SK-N-SH (cell line): ENCODE measurements around the gene ZNF101. TPM values are rescaled to one million over a fixed set of nuclear protein-coding genes. Genes with fewer than 3 reads are reported as not detected.

Experiments used
- CTCF ChIA-PET: fragments of 300-600, 350-600 bp; formaldehyde crosslinking; extraction: SDS; loops from one replicate; lab custom pipeline; 2021; lab: Yijun Ruan, JAX
- POLR2A ChIA-PET: fragments of 350-600 bp; sonication (Branson Sonifier 250); formaldehyde crosslinking; extraction: SDS; loops from one replicate; lab custom pipeline; 2020; ENCODE audit warnings: antibody characterized with exemption, inconsistent platforms; lab: Yijun Ruan, JAX
- DNase-seq: peaks from one replicate; pipeline ENCODE4 v3.0.0; 2012
- H2AFZ ChIP-seq: fragments of 200-600 bp; sonication (generic); 2 replicates; pipeline ENCODE4 v1.8.1; 2016; ENCODE audit warnings: antibody characterized with exemption, mild to moderate bottlenecking, low read depth
- H3F3A ChIP-seq: fragments of 200-600 bp; sonication (generic); replicated peaks from 2 replicates; pipeline ENCODE3; 2016; ENCODE audit warnings: antibody characterized with exemption, mild to moderate bottlenecking; ENCODE audit not compliant: insufficient read depth
- H3K27ac ChIP-seq, 2 experiments: fragments of 200-500 bp in 1 of 2; fragments of 200-600 bp in 1 of 2; sonication (Bioruptor generic) in 1 of 2; sonication (generic), shearing (Covaris generic) in 1 of 2; 2 replicates each; pipeline versions ENCODE4 v1.5.1 to v1.6.1; 2014 to 2016; ENCODE audit warnings: low read depth in 2 of 2, inconsistent platforms in 1 of 2, low read length in 1 of 2, mild to moderate bottlenecking in 1 of 2, mixed read lengths in 1 of 2
- H3K27me3 ChIP-seq: fragments of 200-600 bp; sonication (generic), shearing (Covaris generic); 2 replicates; pipeline ENCODE4 v1.6.1; 2016; ENCODE audit warnings: mixed run types; ENCODE audit not compliant: insufficient read depth
- H3K36me3 ChIP-seq, 2 experiments: fragments of 200-500 bp in 1 of 2; fragments of 200-600 bp in 1 of 2; sonication (Bioruptor generic) in 1 of 2; sonication (generic) in 1 of 2; replicated peaks in 1 of 2; 2 replicates each; pipeline versions ENCODE3 to v1.5.1; 2014 to 2016; ENCODE audit warnings: low read length in 1 of 2, mild to moderate bottlenecking in 1 of 2; ENCODE audit not compliant: insufficient read depth in 2 of 2, control insufficient read depth in 1 of 2
- H3K4me1 ChIP-seq, 2 experiments: fragments of 200-500 bp in 1 of 2; fragments of 200-600 bp in 1 of 2; sonication (Bioruptor generic) in 1 of 2; sonication (generic), shearing (Covaris generic) in 1 of 2; 2 replicates each; pipeline versions ENCODE4 v1.5.1 to v1.6.1; 2014 to 2016; ENCODE audit warnings: low read depth in 1 of 2, low read length in 1 of 2, mixed run types in 1 of 2; ENCODE audit not compliant: insufficient read depth in 2 of 2, control insufficient read depth in 1 of 2
- H3K4me2 ChIP-seq: fragments of 200-600 bp; sonication (generic), shearing (Covaris generic); 2 replicates; pipeline ENCODE4 v1.6.1; 2017; ENCODE audit warnings: mixed run types
- H3K4me3 ChIP-seq, 2 experiments: fragments of 200-500 bp in 1 of 2; fragments of 200-600 bp in 1 of 2; sonication (Bioruptor generic) in 1 of 2; sonication (generic), shearing (Covaris generic) in 1 of 2; 2 replicates each; pipeline versions ENCODE4 v1.5.1 to v1.8.1; 2014 to 2016; ENCODE audit warnings: low read depth in 2 of 2, inconsistent platforms in 1 of 2, low read length in 1 of 2, mild to moderate bottlenecking in 1 of 2, mixed read lengths in 1 of 2, moderate library complexity in 1 of 2
- H3K79me2 ChIP-seq: fragments of 200-600 bp; sonication (generic); 2 replicates; pipeline ENCODE4 v1.8.1; 2017; ENCODE audit warnings: mild to moderate bottlenecking; ENCODE audit not compliant: insufficient read depth
- H3K9ac ChIP-seq: fragments of 200-600 bp; sonication (generic); 2 replicates; pipeline ENCODE4 v1.6.1; 2017; ENCODE audit warnings: mixed run types
- H3K9me2 ChIP-seq: fragments of 200-600 bp; sonication (generic); 2 replicates; pipeline ENCODE4 v1.6.1; 2017; ENCODE audit warnings: mixed run types
- H3K9me3 ChIP-seq: fragments of 200-600 bp; sonication (generic); 2 replicates; pipeline ENCODE4 v1.6.1; 2017; ENCODE audit warnings: mixed run types, mild to moderate bottlenecking, moderate library complexity
- H4K20me1 ChIP-seq: fragments of 200-600 bp; sonication (generic); 2 replicates; pipeline ENCODE4 v1.6.1; 2017; ENCODE audit warnings: mild to moderate bottlenecking, mixed run types; ENCODE audit not compliant: insufficient read depth
- CHD2 ChIP-seq: fragments of 150-350 bp; IDR thresholded peaks from 2 replicates; pipeline ENCODE4 v1.6.1; 2018; ENCODE audit warnings: low read length; ENCODE audit not compliant: partially characterized antibody
- CTCF ChIP-seq: fragments of 200-600 bp; sonication (generic); IDR thresholded peaks from 2 replicates; pipeline ENCODE4 v1.6.1; 2017; ENCODE audit warnings: antibody characterized with exemption, mild to moderate bottlenecking, moderate library complexity
- EP300 ChIP-seq, 2 experiments: IDR thresholded peaks; 2 replicates each; pipeline versions ENCODE4 v1.4.0 to v1.6.1; 2012; ENCODE audit warnings: borderline replicate concordance in 1 of 2, low read depth in 1 of 2, low read length in 1 of 2
- EZH2phosphoT487 ChIP-seq: fragments of 200-600 bp; sonication (generic); IDR thresholded peaks from 2 replicates; pipeline ENCODE4 v1.6.1; 2017; ENCODE audit warnings: low read depth, mixed run types, mild to moderate bottlenecking, antibody characterized with exemption, moderate library complexity, borderline replicate concordance
- FOSL2 ChIP-seq: IDR thresholded peaks from 2 replicates; pipeline ENCODE4 v1.4.0; 2012; ENCODE audit warnings: low read depth, mild to moderate bottlenecking, moderate library complexity, borderline replicate concordance
- FOXJ3 ChIP-seq: sonication (generic); formaldehyde crosslinking; IDR thresholded peaks from 2 replicates; pipeline ENCODE4 v1.5.1; 2020; ENCODE audit warnings: mild to moderate bottlenecking, missing genetic modification reagents
- GABPA ChIP-seq: IDR thresholded peaks from 2 replicates; pipeline ENCODE4 v1.4.0; 2012; ENCODE audit warnings: low read depth, mild to moderate bottlenecking
- GATA2 ChIP-seq: sonication (generic); formaldehyde crosslinking; IDR thresholded peaks from 2 replicates; pipeline ENCODE4 v1.5.0; 2020; ENCODE audit warnings: mild to moderate bottlenecking, missing genetic modification reagents
- JUND ChIP-seq: IDR thresholded peaks from 2 replicates; pipeline ENCODE4 v1.4.0; 2012
- MEF2A ChIP-seq: IDR thresholded peaks from 2 replicates; pipeline ENCODE4 v1.4.0; 2012; ENCODE audit warnings: low read depth, borderline replicate concordance
- MXI1 ChIP-seq: IDR thresholded peaks from 2 replicates; pipeline ENCODE4 v1.6.1; 2012; ENCODE audit warnings: mild to moderate bottlenecking, low read depth, low read length, improper control_type of control experiment
- POLR2AphosphoS5 ChIP-seq: IDR thresholded peaks from 2 replicates; pipeline ENCODE4 v1.6.1; 2012; ENCODE audit warnings: low read depth, low read length
- RCOR1 ChIP-seq: fragments of 150-350 bp; IDR thresholded peaks from 2 replicates; pipeline ENCODE4 v1.6.1; 2017; ENCODE audit warnings: antibody characterized with exemption, low read length
- SMC3 ChIP-seq: IDR thresholded peaks from 2 replicates; pipeline ENCODE4 v1.6.1; 2012; ENCODE audit warnings: low read depth, low read length, improper control_type of control experiment
- TEAD4 ChIP-seq: IDR thresholded peaks from 2 replicates; pipeline ENCODE4 v1.4.0; 2012; ENCODE audit warnings: mild to moderate bottlenecking, borderline replicate concordance; ENCODE audit not compliant: insufficient read depth
- USF2 ChIP-seq: fragments of 150-350 bp; IDR thresholded peaks from 2 replicates; pipeline ENCODE4 v1.6.1; 2017; ENCODE audit warnings: antibody characterized with exemption, low read length, low read depth, borderline replicate concordance
- WGBS: methylation state at CpG from one replicate; pipeline ENCODE4 v1.1.6; 2017; ENCODE audit warnings: low lambda C conversion rate; 5-methylcytosine and 5-hydroxymethylcytosine counted together
- polyA plus RNA-seq, 3 experiments: library from polyadenylated mRNA; depleted of rRNA; stranded (reverse); fragments of >200 nt; gene quantifications; 2 replicates each; pipeline ENCODE4 v1.2.3, GENCODE V29; 2012

The ZNF101 gene
- polyA plus RNA-seq, 1 of the 3 experiments (the other 2 are of a cell fraction) = 2.4 TPM

- Histone ChIP-seq H3K9ac (peak overlapping the region; percentile 86; the same call in 1 of the 2 replicates), H3F3A (no peaks in the 10 kb centered on the region), H3K4me1 (peaks cover 0 to 17% of the 10 kb centered on the region in 2 experiments; a peak in 2 of 4 replicates), H4K20me1 (peaks cover 31% of the 10 kb centered on the region), H2AFZ (no peak overlapping the region), H3K9me3 (no peaks in the 10 kb centered on the region), H3K79me2 (peaks cover 50% of the 10 kb centered on the region), H3K36me3 (peaks cover 15 to 33% of the 10 kb centered on the region in 2 experiments), H3K4me3 (peak overlapping the region; percentile 83 to 90), H3K4me2 (peak overlapping the region; percentile 74), H3K27me3 (no peaks in the 10 kb centered on the region), H3K9me2 (no peaks in the 10 kb centered on the region), H3K27ac (no peak overlapping the region; a peak in 1 of 4 replicates)
- DNase-seq = no peak
- TF ChIP-seq GATA2 (no peak), FOXJ3 (no peak), EZH2phosphoT487 (no peak), SMC3 (no peak), TEAD4 (no peak), JUND (no peak), USF2 (no peak), CTCF (no peak), RCOR1 (no peak), FOSL2 (no peak)
- POLR2A ChIA-PET = interaction anchor here (0.6 to 1.3 kb wide), 3 partner anchors 115 to 205 kb away, joined by 3 read pairs; partner anchors contain the start of gene ZNF253
- 63% methylated on average over 10 of the region's 10 CpGs for WGBS
- CTCF ChIA-PET = interaction anchor here (3.1 to 6.6 kb wide), 2 partner anchors 17 to 129 kb away, joined by 17 to 45 read pairs; partner anchors contain the start of gene GMIP
Measured at GRCh38 chr19:19661141-19661674, 7.4 kb upstream of the ZNF101 start.

- H3K4me2 ChIP-seq = peak overlapping the region; percentile 74
- peak overlapping the region; percentile 15 to 29; a peak in 2 of 4 replicates for H3K27ac ChIP-seq
- ChIA-PET POLR2A (interaction anchor here (0.6 to 1.3 kb wide), 4 partner anchors 114 to 204 kb away, joined by 3 to 5 read pairs (median 3); partner anchors contain the start of gene ZNF253), CTCF (interaction anchor here (1.0 to 3.1 kb wide), 4 partner anchors 8 to 130 kb away, joined by 4 to 17 read pairs (median 11); partner anchors contain the start of gene GMIP)
- DNase-seq = peak; percentile 60
- peaks cover 0 to 17% of the 10 kb centered on the region in 2 experiments; a peak in 2 of 4 replicates for H3K4me1 ChIP-seq
- H3F3A ChIP-seq = no peaks in the 10 kb centered on the region
- H3K9me2 ChIP-seq = no peaks in the 10 kb centered on the region
- H3K9me3 ChIP-seq = no peaks in the 10 kb centered on the region
- H3K27me3 ChIP-seq = no peaks in the 10 kb centered on the region
- TF ChIP-seq RCOR1 (no peak), JUND (no peak), GATA2 (no peak), EP300 (IDR thresholded peaks at IDR 0.05; ENCODE audit: borderline replicate concordance in 1 of 2, low read depth in 1 of 2, low read length in 1 of 2) (no peak), GABPA (no peak), CHD2 (no peak), MXI1 (no peak), SMC3 (no peak), FOXJ3 (no peak), MEF2A (no peak), POLR2AphosphoS5 (no peak), TEAD4 (no peak)
- H3K4me3 ChIP-seq = peak overlapping the region; percentile 83 to 90
- peaks cover 15 to 27% of the 10 kb centered on the region in 2 experiments for H3K36me3 ChIP-seq
- H4K20me1 ChIP-seq = peaks cover 31% of the 10 kb centered on the region
- no peak overlapping the region for H2AFZ ChIP-seq
- H3K79me2 ChIP-seq = peaks cover 50% of the 10 kb centered on the region
- WGBS = 17% methylated on average over 18 of the region's 18 CpGs
- H3K9ac ChIP-seq = peak overlapping the region; percentile 86; the same call in 1 of the 2 replicates
Measured at GRCh38 chr19:19661675-19662251, 6.9 kb upstream of the ZNF101 start.
